ENCODE measurements around the gene MRPL53.

- TF ChIP-seq, protein P1, sequence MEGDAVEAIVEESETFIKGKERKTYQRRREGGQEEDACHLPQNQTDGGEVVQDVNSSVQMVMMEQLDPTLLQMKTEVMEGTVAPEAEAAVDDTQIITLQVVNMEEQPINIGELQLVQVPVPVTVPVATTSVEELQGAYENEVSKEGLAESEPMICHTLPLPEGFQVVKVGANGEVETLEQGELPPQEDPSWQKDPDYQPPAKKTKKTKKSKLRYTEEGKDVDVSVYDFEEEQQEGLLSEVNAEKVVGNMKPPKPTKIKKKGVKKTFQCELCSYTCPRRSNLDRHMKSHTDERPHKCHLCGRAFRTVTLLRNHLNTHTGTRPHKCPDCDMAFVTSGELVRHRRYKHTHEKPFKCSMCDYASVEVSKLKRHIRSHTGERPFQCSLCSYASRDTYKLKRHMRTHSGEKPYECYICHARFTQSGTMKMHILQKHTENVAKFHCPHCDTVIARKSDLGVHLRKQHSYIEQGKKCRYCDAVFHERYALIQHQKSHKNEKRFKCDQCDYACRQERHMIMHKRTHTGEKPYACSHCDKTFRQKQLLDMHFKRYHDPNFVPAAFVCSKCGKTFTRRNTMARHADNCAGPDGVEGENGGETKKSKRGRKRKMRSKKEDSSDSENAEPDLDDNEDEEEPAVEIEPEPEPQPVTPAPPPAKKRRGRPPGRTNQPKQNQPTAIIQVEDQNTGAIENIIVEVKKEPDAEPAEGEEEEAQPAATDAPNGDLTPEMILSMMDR (conservative IDR thresholded peaks at IDR 0.05) = no peak
- no peak for TF ChIP-seq ZFX (IDR thresholded peaks at IDR 0.05)
These were observed 35.4 kb downstream of the MRPL53 start for GRCh38 chr2:74436848-74437695.

All from C4-2B (cell line).